Fibroblast of gingiva (primary cell): ENCODE results near the gene TUT1.

ENCODE experiments used
- DNase-seq: peaks from one replicate; pipeline ENCODE4 v3.0.0-alpha.2; 2011; ENCODE audit warnings: low read depth

The TUT1 gene

GRCh38 chr11:62540804-62541701 is 50.3 kb downstream of the TUT1 start:
- DNase-seq, result peak; percentile 42

- DNase-seq, result peak; percentile 67
These were observed 51.9 kb downstream of the TUT1 start for GRCh38 chr11:62539238-62539925.

- no peak for DNase-seq
These were observed 52.7 kb downstream of the TUT1 start for GRCh38 chr11:62538470-62539237.

DNA sequence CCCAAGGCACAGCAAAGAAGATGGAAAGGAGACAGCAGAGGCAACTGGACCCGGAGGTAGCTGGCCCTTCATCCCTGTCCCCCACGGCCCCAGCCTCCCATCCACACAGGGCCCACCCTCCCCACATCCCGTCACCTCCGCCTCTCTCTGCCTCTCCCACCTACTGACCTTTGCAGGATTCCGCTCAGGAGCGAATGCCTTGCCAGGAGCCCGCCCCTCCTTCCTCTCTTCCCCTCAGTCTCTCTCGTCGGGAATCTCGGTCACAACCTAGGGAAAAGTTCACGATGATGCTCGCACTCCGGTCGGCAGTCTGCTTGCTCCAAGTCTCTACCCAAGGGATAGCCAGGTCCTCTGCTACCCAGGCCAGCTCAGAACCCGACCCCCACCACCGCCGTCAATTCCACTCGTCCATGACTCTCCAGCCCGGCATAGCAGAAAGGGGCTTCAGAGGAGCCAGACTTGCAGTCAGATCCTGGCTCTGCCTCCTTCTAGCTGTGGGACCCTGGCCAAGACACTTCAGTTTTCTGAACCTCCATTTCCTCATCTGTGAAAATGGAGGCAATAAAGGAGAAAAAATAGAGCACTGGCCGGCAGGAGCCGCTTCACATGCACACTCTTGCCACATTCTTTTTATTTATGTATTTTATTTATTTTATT is 54.9 kb downstream of the TUT1 start:
- DNase-seq, result no peak

- no peak for DNase-seq
These were observed 55.5 kb downstream of the TUT1 start for GRCh38 chr11:62535802-62536201.

- DNase-seq, result no peak
These were observed 56.4 kb downstream of the TUT1 start for GRCh38 chr11:62534779-62535545.

- DNase-seq, result no peak
These were observed 59.2 kb downstream of the TUT1 start for GRCh38 chr11:62532096-62532495.
